ENCODE measurements around the gene ZNF445. TPM values are rescaled to one million over a fixed set of nuclear protein-coding genes. Genes with fewer than 3 reads are reported as not detected.

The ZNF445 gene
- total RNA-seq, 4 donors from 2014 or later: 4.8 to 7.0 (median 6.0) TPM

DNA sequence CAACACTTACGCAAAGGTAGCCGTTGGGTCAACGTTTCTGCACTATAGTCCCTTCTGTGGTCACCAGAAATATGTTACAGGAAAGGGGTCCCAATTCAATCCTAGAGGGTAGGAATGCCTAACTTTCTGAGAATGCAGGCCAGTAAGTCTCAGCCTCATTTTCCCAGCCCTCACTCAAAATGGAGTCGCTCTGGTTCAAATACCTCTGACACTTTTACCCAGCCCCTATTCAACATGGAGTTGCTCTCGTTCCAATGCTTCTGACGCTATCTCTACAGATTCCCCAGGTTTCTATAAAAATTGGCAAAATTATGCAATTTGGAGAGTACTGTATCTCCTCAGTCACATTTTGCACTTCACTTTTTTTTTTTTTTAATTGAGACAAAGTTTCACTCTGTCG is 39.7 kb downstream of the ZNF445 start:
- no peak for DNase-seq (ENCODE audit: low spot score in 2 of 2)
- WGBS, 2 donors: 93 to 95% methylated on average over 7 of the region's 7 CpGs
- intact Hi-C loops (cut with DNase I; ENCODE audit: low total_unique reads): no loop called here
- H3K4me3 ChIP-seq (ENCODE audit: low read depth, poor library complexity, severe bottlenecking): no peak overlapping the region
- no peak for TF ChIP-seq CTCF (IDR thresholded peaks at IDR 0.05)
- no peak for TF ChIP-seq POLR2A (IDR thresholded peaks at IDR 0.05)

GRCh38 chr3:44436181-44436580 is 41.3 kb downstream of the ZNF445 start:
- 77 to 83% methylated on average over 1 of the region's 1 CpG for WGBS, 2 donors
- H3K4me3 ChIP-seq (ENCODE audit: low read depth, poor library complexity, severe bottlenecking): no peak overlapping the region
- intact Hi-C loops (cut with DNase I; ENCODE audit: low total_unique reads): no loop called here
- TF ChIP-seq POLR2A (IDR thresholded peaks at IDR 0.05): no peak
- TF ChIP-seq CTCF (IDR thresholded peaks at IDR 0.05): no peak
- no peak for DNase-seq (ENCODE audit: low spot score in 2 of 2)

DNA sequence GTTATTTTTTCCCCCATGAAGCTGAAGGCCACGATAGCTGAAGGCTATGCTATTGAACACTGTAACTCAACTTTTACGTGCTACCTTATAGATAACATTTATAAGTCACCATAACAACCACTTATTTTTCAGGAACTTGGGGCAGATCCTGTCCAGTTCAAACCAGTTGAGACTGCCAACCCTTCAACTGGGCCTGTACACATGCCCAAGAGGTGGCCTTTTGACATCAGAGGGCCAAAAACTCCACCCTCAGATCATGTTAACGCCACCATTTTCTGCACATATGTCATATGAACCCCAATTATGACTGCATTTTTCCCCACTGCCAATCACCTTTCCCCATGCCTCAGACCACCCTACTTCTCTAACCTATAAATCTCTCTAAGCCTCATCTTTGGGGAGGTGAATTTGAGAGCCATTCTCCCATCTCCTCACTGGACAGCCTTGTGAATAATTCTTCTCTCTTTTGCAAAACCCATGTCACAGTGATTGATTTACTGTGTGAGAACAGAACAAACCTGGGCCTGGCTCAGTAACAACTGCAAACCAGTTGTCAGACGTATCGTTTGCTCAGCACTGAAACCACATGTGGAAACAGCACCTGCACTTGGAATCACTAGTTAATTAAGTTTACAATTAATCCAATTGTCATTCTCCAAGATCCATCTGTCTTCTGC is 42.5 kb downstream of the ZNF445 start:
- 68 to 70% methylated on average over 5 of the region's 5 CpGs for WGBS, 2 donors
- intact Hi-C loops (cut with DNase I; ENCODE audit: low total_unique reads): no loop called here
- H3K4me3 ChIP-seq (ENCODE audit: low read depth, poor library complexity, severe bottlenecking): no peak overlapping the region
- DNase-seq (ENCODE audit: low spot score in 2 of 2): no peak
- no peak for TF ChIP-seq POLR2A (IDR thresholded peaks at IDR 0.05)
- TF ChIP-seq CTCF (IDR thresholded peaks at IDR 0.05): no peak

DNA sequence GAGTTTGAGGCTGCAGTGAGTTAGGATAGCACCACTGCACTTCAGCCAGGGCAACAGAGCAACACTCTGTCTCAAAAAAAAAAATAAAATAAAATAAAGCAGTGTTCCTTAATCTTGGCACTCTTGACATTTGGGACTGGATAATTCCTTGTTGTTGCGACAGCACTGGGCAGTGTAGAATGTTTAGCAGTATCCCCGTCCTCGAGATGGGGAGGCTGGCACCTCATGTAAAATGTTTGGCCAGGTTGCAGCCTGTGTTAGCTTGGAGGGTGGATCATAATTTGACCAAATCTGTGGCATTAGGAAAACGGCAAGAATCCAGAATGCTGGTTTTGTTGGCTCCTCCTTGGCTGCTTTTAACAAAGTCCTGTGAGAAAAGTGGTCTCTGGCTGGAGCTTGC is 47.0 kb downstream of the ZNF445 start:
- intact Hi-C loops (cut with DNase I; ENCODE audit: low total_unique reads): no loop called here
- TF ChIP-seq POLR2A (IDR thresholded peaks at IDR 0.05): no peak
- no peak for TF ChIP-seq CTCF (IDR thresholded peaks at IDR 0.05)
- DNase-seq (ENCODE audit: low spot score in 2 of 2): no peak
- H3K4me3 ChIP-seq (ENCODE audit: low read depth, poor library complexity, severe bottlenecking): no peak overlapping the region
- 68 to 69% methylated on average over 4 of the region's 4 CpGs for WGBS, 2 donors

DNA sequence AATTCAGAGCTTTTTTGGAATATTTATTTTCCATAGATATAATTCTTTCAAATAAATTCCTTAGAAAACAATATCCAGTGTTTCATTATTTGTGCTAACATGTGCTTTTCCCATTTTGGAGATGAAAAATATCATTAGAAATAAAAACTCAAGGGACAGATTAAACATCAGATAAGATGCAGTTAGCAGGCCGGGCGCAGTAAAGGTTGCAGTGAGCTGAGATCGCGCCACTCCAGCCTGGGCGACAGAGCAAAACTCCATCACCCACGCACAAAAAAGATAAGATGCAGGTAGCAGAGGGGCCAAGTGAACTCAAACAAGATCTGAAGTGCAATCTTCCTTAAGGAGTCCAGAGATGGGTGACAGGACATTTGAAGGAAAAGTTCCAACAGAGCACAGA is 48.0 kb downstream of the ZNF445 start:
- TF ChIP-seq POLR2A (IDR thresholded peaks at IDR 0.05): no peak
- H3K4me3 ChIP-seq (ENCODE audit: low read depth, poor library complexity, severe bottlenecking): no peak overlapping the region
- DNase-seq (ENCODE audit: low spot score in 2 of 2): no peak
- intact Hi-C loops (cut with DNase I; ENCODE audit: low total_unique reads): no loop called here
- WGBS, 2 donors: 86 to 90% methylated on average over 6 of the region's 6 CpGs

DNA sequence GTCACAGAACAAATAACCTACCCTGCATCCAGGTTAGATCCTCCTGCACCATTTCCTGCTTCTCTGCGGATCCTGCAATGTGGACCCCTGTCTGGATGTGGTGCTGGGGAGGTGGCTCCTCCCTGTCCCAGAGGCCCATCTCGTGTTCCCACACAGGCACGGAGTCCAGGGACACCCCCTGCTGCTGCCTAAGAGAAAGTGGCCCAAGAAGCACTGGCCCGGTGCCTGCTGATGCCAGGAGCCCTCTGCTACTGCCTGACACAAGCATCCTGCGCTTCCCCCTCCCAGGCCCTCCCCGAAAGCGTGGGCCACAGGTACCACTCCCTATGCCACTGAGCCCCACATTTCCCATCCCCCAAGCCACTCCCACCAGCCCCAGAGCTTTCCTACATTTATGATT is 48.6 kb downstream of the ZNF445 start:
- WGBS, 2 donors: 81 to 84% methylated on average over 7 of the region's 7 CpGs
- intact Hi-C loops (cut with DNase I; ENCODE audit: low total_unique reads): no loop called here
- DNase-seq (ENCODE audit: low spot score in 2 of 2): no peak
- H3K4me3 ChIP-seq (ENCODE audit: low read depth, poor library complexity, severe bottlenecking): no peak overlapping the region
- TF ChIP-seq POLR2A (IDR thresholded peaks at IDR 0.05): no peak
- no peak for TF ChIP-seq CTCF (IDR thresholded peaks at IDR 0.05)

All from lower leg skin (tissue), 4 donors.